ENCODE data around the gene TRIM59.

- TF ChIP-seq CTCF (IDR thresholded peaks at IDR 0.05), result no peak
- no peak for TF ChIP-seq POLR2AphosphoS5 (IDR thresholded peaks at IDR 0.05)
Observed at GRCh38 chr3:160444411-160444810, 5.2 kb downstream of the TRIM59 start.

Data from suprapubic skin (tissue), 3 donors.